ENCODE measurements around the gene TNP1. TPM values are rescaled to one million over a fixed set of nuclear protein-coding genes. Genes with fewer than 3 reads are reported as not detected.

Gene TNP1
- total and polyA plus RNA-seq, 2 donors (not counting 1 experiment from before 2014, with no cell fraction given) = not detected

DNA sequence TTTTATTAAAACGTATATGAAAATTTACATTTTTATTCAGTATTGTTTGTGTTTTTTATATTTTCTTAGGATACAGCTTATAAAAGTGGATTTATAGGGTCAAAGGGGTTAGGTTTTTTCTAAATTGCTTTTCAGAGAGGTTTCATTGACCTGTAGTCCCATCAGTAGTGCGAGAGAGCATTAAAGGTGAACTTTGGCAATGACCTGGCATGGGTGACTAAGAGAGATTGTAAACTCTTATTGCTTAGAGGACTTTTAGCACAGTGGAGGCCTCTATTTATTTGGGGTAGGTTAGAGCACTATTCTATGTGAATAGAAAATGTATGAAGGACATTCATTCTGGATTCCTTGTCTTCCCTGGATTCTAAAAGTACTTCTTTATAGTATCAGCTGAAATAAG is 16.0 kb upstream of the TNP1 start:
- Histone ChIP-seq H3K9ac (ENCODE audit: insufficient read depth, low read length) (no peak overlapping the region), H3K27ac (ENCODE audit: insufficient read depth, low read length) (no peak overlapping the region), H3K4me3 (replicated peaks in 1 of 4; ENCODE audit: control extremely low read depth in 1 of 4, insufficient read depth in 1 of 4, low read depth in 3 of 4, low read length in 4 of 4) (no peak overlapping the region), H3K4me2 (ENCODE audit: extremely low read depth, insufficient read depth, low read length) (no peak overlapping the region), H4K20me1 (ENCODE audit: control insufficient read depth, extremely low read depth, insufficient read depth, low read length) (no peaks in the 10 kb centered on the region), H3K9me3 (ENCODE audit: control insufficient read depth, insufficient read depth, low read depth, low read length) (no peaks in the 10 kb centered on the region), H3K79me2 (ENCODE audit: control insufficient read depth, insufficient read depth, low read length) (no peaks in the 10 kb centered on the region), H3K27me3 (ENCODE audit: control insufficient read depth, insufficient read depth, low read length) (no peaks in the 10 kb centered on the region), H3K36me3 (ENCODE audit: control insufficient read depth, insufficient read depth, low read length) (no peaks in the 10 kb centered on the region), H2AFZ (ENCODE audit: low read length) (no peak overlapping the region), H3K4me1 (ENCODE audit: control insufficient read depth, extremely low read depth, insufficient read depth, low read length) (no peaks in the 10 kb centered on the region)
- DNase-seq (ENCODE audit: low read depth in 2 of 2) = no peak
- TF ChIP-seq, protein P1, sequence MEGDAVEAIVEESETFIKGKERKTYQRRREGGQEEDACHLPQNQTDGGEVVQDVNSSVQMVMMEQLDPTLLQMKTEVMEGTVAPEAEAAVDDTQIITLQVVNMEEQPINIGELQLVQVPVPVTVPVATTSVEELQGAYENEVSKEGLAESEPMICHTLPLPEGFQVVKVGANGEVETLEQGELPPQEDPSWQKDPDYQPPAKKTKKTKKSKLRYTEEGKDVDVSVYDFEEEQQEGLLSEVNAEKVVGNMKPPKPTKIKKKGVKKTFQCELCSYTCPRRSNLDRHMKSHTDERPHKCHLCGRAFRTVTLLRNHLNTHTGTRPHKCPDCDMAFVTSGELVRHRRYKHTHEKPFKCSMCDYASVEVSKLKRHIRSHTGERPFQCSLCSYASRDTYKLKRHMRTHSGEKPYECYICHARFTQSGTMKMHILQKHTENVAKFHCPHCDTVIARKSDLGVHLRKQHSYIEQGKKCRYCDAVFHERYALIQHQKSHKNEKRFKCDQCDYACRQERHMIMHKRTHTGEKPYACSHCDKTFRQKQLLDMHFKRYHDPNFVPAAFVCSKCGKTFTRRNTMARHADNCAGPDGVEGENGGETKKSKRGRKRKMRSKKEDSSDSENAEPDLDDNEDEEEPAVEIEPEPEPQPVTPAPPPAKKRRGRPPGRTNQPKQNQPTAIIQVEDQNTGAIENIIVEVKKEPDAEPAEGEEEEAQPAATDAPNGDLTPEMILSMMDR (conservative IDR thresholded peaks at IDR 0.05 in 1 of 2, IDR thresholded peaks at IDR 0.05 in 1 of 2; ENCODE audit: low read depth in 1 of 2, low read length in 2 of 2) = no peak
- TF ChIP-seq EZH2 (IDR thresholded peaks at IDR 0.05; ENCODE audit: low read length, missing control alignments) = no peak

DNA sequence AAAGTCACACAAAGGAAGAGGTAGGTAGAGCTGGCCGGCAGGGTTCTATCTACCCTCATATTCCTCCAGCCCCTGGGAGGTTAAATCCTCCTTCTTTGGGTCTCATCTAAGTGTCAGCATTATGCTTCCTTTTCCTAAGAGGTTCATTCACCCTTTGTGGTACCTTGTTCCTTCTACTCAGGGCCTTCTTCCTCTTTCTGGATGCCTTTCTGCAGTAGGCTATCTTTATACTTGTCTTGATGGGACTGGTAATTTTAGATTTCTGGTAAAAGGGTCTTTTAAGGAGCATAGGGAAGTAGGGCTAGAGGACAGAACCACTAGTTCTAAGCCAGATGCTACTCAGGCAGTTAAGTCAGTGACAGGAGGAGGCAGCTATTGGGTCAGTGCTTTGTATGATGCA is 13.7 kb upstream of the TNP1 start:
- Histone ChIP-seq H3K79me2 (ENCODE audit: control insufficient read depth, insufficient read depth, low read length) (no peaks in the 10 kb centered on the region), H3K4me3 (replicated peaks in 1 of 4; ENCODE audit: control extremely low read depth in 1 of 4, insufficient read depth in 1 of 4, low read depth in 3 of 4, low read length in 4 of 4) (no peak overlapping the region), H2AFZ (ENCODE audit: low read length) (no peak overlapping the region), H3K27ac (ENCODE audit: insufficient read depth, low read length) (no peak overlapping the region), H3K27me3 (ENCODE audit: control insufficient read depth, insufficient read depth, low read length) (no peaks in the 10 kb centered on the region), H3K4me1 (ENCODE audit: control insufficient read depth, extremely low read depth, insufficient read depth, low read length) (no peaks in the 10 kb centered on the region), H3K4me2 (ENCODE audit: extremely low read depth, insufficient read depth, low read length) (no peak overlapping the region), H3K9ac (ENCODE audit: insufficient read depth, low read length) (no peak overlapping the region), H4K20me1 (ENCODE audit: control insufficient read depth, extremely low read depth, insufficient read depth, low read length) (no peaks in the 10 kb centered on the region), H3K9me3 (ENCODE audit: control insufficient read depth, insufficient read depth, low read depth, low read length) (no peaks in the 10 kb centered on the region), H3K36me3 (ENCODE audit: control insufficient read depth, insufficient read depth, low read length) (no peaks in the 10 kb centered on the region)
- no peak for DNase-seq (ENCODE audit: low read depth in 2 of 2)
- TF ChIP-seq EZH2 (IDR thresholded peaks at IDR 0.05; ENCODE audit: low read length, missing control alignments) = no peak
- TF ChIP-seq, protein P1 (conservative IDR thresholded peaks at IDR 0.05 in 1 of 2, IDR thresholded peaks at IDR 0.05 in 1 of 2; ENCODE audit: low read depth in 1 of 2, low read length in 2 of 2) = no peak

DNA sequence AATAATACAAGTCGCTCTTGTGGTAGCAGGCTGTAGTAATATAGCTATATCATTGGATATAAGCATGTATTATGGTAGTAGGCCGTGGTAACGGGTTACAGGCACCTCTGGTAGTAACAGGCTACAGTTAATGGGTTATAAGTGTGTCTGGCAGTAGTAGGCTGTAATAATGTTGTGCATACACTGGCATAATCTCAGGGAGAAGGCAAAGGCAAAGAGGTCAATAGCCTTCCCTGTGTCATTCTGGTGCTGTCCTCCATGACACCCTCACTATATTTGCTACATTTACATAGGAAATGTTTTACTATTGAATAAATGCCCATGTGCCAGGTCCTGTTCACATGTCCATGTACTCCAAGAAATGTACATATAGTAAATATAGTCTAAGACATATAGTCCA is 12.8 kb upstream of the TNP1 start:
- Histone ChIP-seq H4K20me1 (ENCODE audit: control insufficient read depth, extremely low read depth, insufficient read depth, low read length) (no peaks in the 10 kb centered on the region), H3K36me3 (ENCODE audit: control insufficient read depth, insufficient read depth, low read length) (no peaks in the 10 kb centered on the region), H3K9ac (ENCODE audit: insufficient read depth, low read length) (no peak overlapping the region), H3K79me2 (ENCODE audit: control insufficient read depth, insufficient read depth, low read length) (no peaks in the 10 kb centered on the region), H3K4me2 (ENCODE audit: extremely low read depth, insufficient read depth, low read length) (no peak overlapping the region), H3K9me3 (ENCODE audit: control insufficient read depth, insufficient read depth, low read depth, low read length) (no peaks in the 10 kb centered on the region), H3K27ac (ENCODE audit: insufficient read depth, low read length) (no peak overlapping the region), H3K27me3 (ENCODE audit: control insufficient read depth, insufficient read depth, low read length) (no peaks in the 10 kb centered on the region), H2AFZ (ENCODE audit: low read length) (no peak overlapping the region), H3K4me3 (replicated peaks in 1 of 4; ENCODE audit: control extremely low read depth in 1 of 4, insufficient read depth in 1 of 4, low read depth in 3 of 4, low read length in 4 of 4) (no peak overlapping the region), H3K4me1 (ENCODE audit: control insufficient read depth, extremely low read depth, insufficient read depth, low read length) (no peaks in the 10 kb centered on the region)
- TF ChIP-seq, protein P1 (conservative IDR thresholded peaks at IDR 0.05 in 1 of 2, IDR thresholded peaks at IDR 0.05 in 1 of 2; ENCODE audit: low read depth in 1 of 2, low read length in 2 of 2) = no peak
- TF ChIP-seq EZH2 (IDR thresholded peaks at IDR 0.05; ENCODE audit: low read length, missing control alignments) = no peak
- DNase-seq (ENCODE audit: low read depth in 2 of 2) = no peak

All from fibroblast of lung (primary cell).